Sigmoid colon (tissue), 3 donors: Measurements from ENCODE around the gene CYP26C1.

ENCODE experiments used
- POLR2A ChIP-seq, 2 donors: fragments of 450-650 bp; IDR thresholded peaks; one replicate each; pipeline ENCODE4 v1.6.1; 2016; ENCODE audit warnings: antibody characterized with exemption in 2 of 2, mild to moderate bottlenecking in 2 of 2, moderate library complexity in 2 of 2
- TF ChIP-seq, protein P1 (sequence below), 4 experiments: fragments of 450-650 bp in 3 of 4; fragments of 200-600 bp in 1 of 4; IDR thresholded peaks; one replicate each; pipeline ENCODE4 v1.5.1; 2016 to 2019; ENCODE audit warnings: antibody characterized with exemption in 4 of 4, mild to moderate bottlenecking in 3 of 4, moderate library complexity in 2 of 4

DNA sequence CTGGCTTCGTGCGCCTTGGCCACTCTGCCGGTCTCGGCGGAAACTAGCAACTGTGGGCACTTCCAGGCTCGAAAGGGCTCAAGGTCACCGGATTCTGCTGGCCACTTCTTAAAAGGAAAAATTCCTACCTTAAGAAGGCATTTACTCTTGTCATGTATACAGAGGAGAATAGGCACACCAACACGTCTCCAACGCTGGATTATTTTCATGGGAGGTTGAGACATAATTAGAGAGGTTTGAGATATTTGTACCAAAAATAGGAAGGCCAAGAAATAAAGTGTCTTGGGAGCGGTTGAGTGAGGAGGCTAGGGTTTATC is 8.6 kb downstream of the CYP26C1 start:
- no peak for TF ChIP-seq POLR2A (IDR thresholded peaks at IDR 0.05)
- TF ChIP-seq, protein P1, sequence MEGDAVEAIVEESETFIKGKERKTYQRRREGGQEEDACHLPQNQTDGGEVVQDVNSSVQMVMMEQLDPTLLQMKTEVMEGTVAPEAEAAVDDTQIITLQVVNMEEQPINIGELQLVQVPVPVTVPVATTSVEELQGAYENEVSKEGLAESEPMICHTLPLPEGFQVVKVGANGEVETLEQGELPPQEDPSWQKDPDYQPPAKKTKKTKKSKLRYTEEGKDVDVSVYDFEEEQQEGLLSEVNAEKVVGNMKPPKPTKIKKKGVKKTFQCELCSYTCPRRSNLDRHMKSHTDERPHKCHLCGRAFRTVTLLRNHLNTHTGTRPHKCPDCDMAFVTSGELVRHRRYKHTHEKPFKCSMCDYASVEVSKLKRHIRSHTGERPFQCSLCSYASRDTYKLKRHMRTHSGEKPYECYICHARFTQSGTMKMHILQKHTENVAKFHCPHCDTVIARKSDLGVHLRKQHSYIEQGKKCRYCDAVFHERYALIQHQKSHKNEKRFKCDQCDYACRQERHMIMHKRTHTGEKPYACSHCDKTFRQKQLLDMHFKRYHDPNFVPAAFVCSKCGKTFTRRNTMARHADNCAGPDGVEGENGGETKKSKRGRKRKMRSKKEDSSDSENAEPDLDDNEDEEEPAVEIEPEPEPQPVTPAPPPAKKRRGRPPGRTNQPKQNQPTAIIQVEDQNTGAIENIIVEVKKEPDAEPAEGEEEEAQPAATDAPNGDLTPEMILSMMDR (IDR thresholded peaks at IDR 0.05) = no peak
